HepG2 (cell line): Measurements from ENCODE around the gene RCAN2. TPM values are rescaled to one million over a fixed set of nuclear protein-coding genes. Genes with fewer than 3 reads are reported as not detected.

Experiments used
- ATAC-seq: fragments of 200-7000 bp; cut with Tn5 transposase; 3 replicates; pipeline ENCODE4 v1.9.1; 2020; ENCODE audit warnings: mild to moderate bottlenecking, moderate library complexity
- BruUV-seq: library from RNA; stranded (reverse); fragments of 400-500 nt; replicated peaks from 2 replicates; lab custom pipeline; 2021; lab: Mats Ljungman, UMichigan
- CTCF ChIA-PET: fragments of 300-600 bp; formaldehyde crosslinking; extraction: SDS; loops from one replicate; lab custom pipeline; 2021; ENCODE audit warnings: low total read pairs, inconsistent platforms, low intra/inter-chr PET ratio; lab: Yijun Ruan, JAX
- POLR2A ChIA-PET: fragments of 350-600 bp; sonication (Branson Sonifier 250); formaldehyde crosslinking; loops from one replicate; lab custom pipeline; 2020; ENCODE audit warnings: antibody characterized with exemption, inconsistent platforms; lab: Yijun Ruan, JAX
- DNase-seq: peaks from one replicate; pipeline ENCODE4 v3.0.0-alpha.2; 2015; ENCODE audit warnings: low spot score
- FAIRE-seq: peaks from 3 replicates; lab custom pipeline; 2011; peaks lifted over from hg19 to GRCh38; lab: Jason Lieb, UNC
- H2AFZ ChIP-seq: one replicate; pipeline ENCODE4 v1.6.1; 2011; ENCODE audit warnings: low read length, inconsistent platforms
- H3K27ac ChIP-seq: fragments of 300-600 bp; 3 replicates; pipeline ENCODE4 v1.8.0; 2011; ENCODE audit warnings: mixed run types, mild to moderate bottlenecking, mixed read lengths, low read length, inconsistent platforms; ENCODE audit not compliant: insufficient read depth; ENCODE audit errors: extremely low read length
- H3K27me3 ChIP-seq, 2 experiments: fragments of 200-600 bp in 1 of 2; 2 replicates in 1 of 2; 3 replicates in 1 of 2; pipeline versions ENCODE4 v1.6.0 to v1.8.0; 2011; ENCODE audit warnings: low read length in 2 of 2, mild to moderate bottlenecking in 2 of 2, moderate library complexity in 2 of 2, inconsistent platforms in 1 of 2; ENCODE audit not compliant: insufficient read depth in 2 of 2, control insufficient read depth in 1 of 2
- H3K36me3 ChIP-seq, 2 experiments: fragments of 200-600 bp in 1 of 2; replicated peaks in 1 of 2; 2 replicates in 1 of 2; 3 replicates in 1 of 2; pipeline versions ENCODE4 v1.5.1 to v1.8.0; 2011; ENCODE audit warnings: low read length in 2 of 2, inconsistent platforms in 1 of 2; ENCODE audit not compliant: insufficient read depth in 2 of 2, control insufficient read depth in 1 of 2
- H3K4me1 ChIP-seq: 2 replicates; pipeline ENCODE4 v1.5.1; 2012; ENCODE audit warnings: low read length, inconsistent platforms; ENCODE audit not compliant: insufficient read depth
- H3K4me2 ChIP-seq: 2 replicates; pipeline ENCODE4 v1.6.0; 2011; ENCODE audit warnings: low read depth, low read length, inconsistent platforms
- H3K4me3 ChIP-seq, 3 experiments: fragments of 200-600 bp in 1 of 3; sonication (generic), shearing (Covaris generic) in 1 of 3; replicated peaks in 1 of 3; 2 replicates each; pipeline ENCODE4 v1.5.1; 2011 to 2016; ENCODE audit warnings: low read length in 3 of 3, inconsistent platforms in 2 of 3, low read depth in 2 of 3, mild to moderate bottlenecking in 2 of 3, control low read depth in 1 of 3, mixed read lengths in 1 of 3; ENCODE audit not compliant: insufficient read depth in 1 of 3
- H3K79me2 ChIP-seq: one replicate; pipeline ENCODE4 v1.6.1; 2011; ENCODE audit warnings: low read length, inconsistent platforms; ENCODE audit not compliant: insufficient read depth
- H3K9ac ChIP-seq: 2 replicates; pipeline ENCODE4 v1.6.0; 2011; ENCODE audit warnings: mild to moderate bottlenecking, low read depth, low read length, inconsistent platforms; ENCODE audit not compliant: insufficient read depth
- H3K9me3 ChIP-seq: 2 replicates; pipeline ENCODE4 v1.5.1; 2012; ENCODE audit warnings: mild to moderate bottlenecking, low read length
- H4K20me1 ChIP-seq: 2 replicates; pipeline ENCODE4 v1.6.0; 2011; ENCODE audit warnings: inconsistent platforms, mild to moderate bottlenecking, low read length, moderate library complexity; ENCODE audit not compliant: insufficient read depth
- ATRX ChIP-seq: sonication (generic); formaldehyde crosslinking; IDR thresholded peaks from 2 replicates; pipeline ENCODE4 v1.4.0; 2020; ENCODE audit warnings: missing genetic modification reagents, borderline replicate concordance
- E2F2 ChIP-seq: sonication (generic); formaldehyde crosslinking; IDR thresholded peaks from 2 replicates; pipeline ENCODE4 v1.4.0; 2020; ENCODE audit warnings: missing genetic modification reagents, borderline replicate concordance
- FOSL2 ChIP-seq: sonication (generic); formaldehyde crosslinking; IDR thresholded peaks from 2 replicates; pipeline ENCODE4 v1.4.0; 2020; ENCODE audit warnings: missing genetic modification reagents
- HIC2 ChIP-seq: sonication (generic); formaldehyde crosslinking; IDR thresholded peaks from 2 replicates; pipeline ENCODE4 v1.9.0; 2022; ENCODE audit warnings: low read depth, missing genetic modification reagents
- IRX3 ChIP-seq: sonication (generic); formaldehyde crosslinking; IDR thresholded peaks from 2 replicates; pipeline ENCODE4 v1.8.1; 2023; ENCODE audit warnings: mild to moderate bottlenecking, low read depth, missing genetic modification reagents, borderline replicate concordance
- MEF2D ChIP-seq: sonication (generic); formaldehyde crosslinking; IDR thresholded peaks from 2 replicates; pipeline ENCODE4 v1.5.1; 2020; ENCODE audit warnings: mild to moderate bottlenecking, missing genetic modification reagents
- NR3C1 ChIP-seq: sonication (generic); formaldehyde crosslinking; IDR thresholded peaks from 2 replicates; pipeline ENCODE4 v1.4.0; 2020; ENCODE audit warnings: missing genetic modification reagents
- PATZ1 ChIP-seq: sonication (generic); formaldehyde crosslinking; IDR thresholded peaks from 2 replicates; pipeline ENCODE4 v1.4.0; 2020; ENCODE audit warnings: missing genetic modification reagents
- RBFOX2 ChIP-seq: fragments of 200-400 bp; formaldehyde crosslinking; IDR thresholded peaks from 2 replicates; pipeline ENCODE4 v1.6.1; 2017; ENCODE audit warnings: low read depth, mild to moderate bottlenecking, low read length
- REL ChIP-seq: sonication (generic); formaldehyde crosslinking; conservative IDR thresholded peaks from 2 replicates; pipeline ENCODE4 v1.8.0; 2022; ENCODE audit warnings: mild to moderate bottlenecking, missing genetic modification reagents, moderate library complexity
- RFX3 ChIP-seq: IDR thresholded peaks from 2 replicates; pipeline ENCODE4 v1.6.1; 2016; ENCODE audit warnings: missing biosample characterization, missing genetic modification reagents
- TBL1XR1 ChIP-seq: fragments of 150-350 bp; IDR thresholded peaks from 2 replicates; pipeline ENCODE4 v1.6.1; 2014; ENCODE audit warnings: borderline replicate concordance, low read length; ENCODE audit not compliant: partially characterized antibody
- ZBED4 ChIP-seq: sonication (generic); formaldehyde crosslinking; IDR thresholded peaks from 2 replicates; pipeline ENCODE4 v1.4.0; 2020; ENCODE audit warnings: missing genetic modification reagents, borderline replicate concordance
- ZNF124 ChIP-seq: sonication (generic); formaldehyde crosslinking; IDR thresholded peaks from 2 replicates; pipeline ENCODE4 v1.4.0; 2020; ENCODE audit warnings: missing genetic modification reagents
- ZNF333 ChIP-seq: sonication (generic); formaldehyde crosslinking; IDR thresholded peaks from 2 replicates; pipeline ENCODE4 v1.4.0; 2020; ENCODE audit warnings: mild to moderate bottlenecking, missing genetic modification reagents, borderline replicate concordance
- WGBS: methylation state at CpG from one replicate; pipeline ENCODE4 v1.1.6; 2017; ENCODE audit warnings: low lambda C conversion rate; 5-methylcytosine and 5-hydroxymethylcytosine counted together
- in situ Hi-C: cut with HindIII; loops from 2 replicates; pipeline ENCODE4 v1.10.0; 2017; ENCODE audit warnings: low pct_unique_long_range_greater_than_20kb; ENCODE audit not compliant: extremely low pct_ligation_motif_present
- intact Hi-C: fragments of 100-400 bp; cut with micrococcal nuclease; formaldehyde crosslinking; loops from one replicate; pipeline ENCODE4 v1.10.0; 2022; ENCODE audit not compliant: unreplicated experiment
- polyA plus RNA-seq, 8 experiments: library from polyadenylated mRNA; depleted of rRNA in 3 of 8; stranded (reverse) in 7 of 8; unstranded in 1 of 8; fragments of >200 nt; fragmentation: Illumina TruSeq in 4 of 8; extraction: Trizol in 4 of 8; gene quantifications; 2 replicates each; pipeline versions ENCODE4 v1.2.1 to v1.2.3, GENCODE V29; 2011 to 2016; ENCODE audit warnings: low read depth in 4 of 8, missing spikeins in 1 of 8, mixed read lengths in 1 of 8; ENCODE audit not compliant: insufficient read depth in 1 of 8
- total RNA-seq, 5 experiments: library from RNA; depleted of rRNA; stranded (reverse); fragments of >200 nt; fragmentation: Illumina TruSeq; extraction: Trizol; gene quantifications; 2 replicates each; pipeline ENCODE4 v1.2.3, GENCODE V29; 2016; ENCODE audit warnings: low read depth in 1 of 5

The RCAN2 gene
- total and polyA plus RNA-seq, 2 of the 13 experiments (the other 11 are each of a cell fraction or from before 2014, with no cell fraction given), result not detected

- in situ Hi-C loops, result no loop called here
- no peak overlapping the region for H3K4me3 ChIP-seq
- H3K4me1 ChIP-seq, result no peaks in the 10 kb centered on the region
- no TSS peak for BruUV-seq
- H2AFZ ChIP-seq, result no peak overlapping the region
- ATAC-seq (no peak), FAIRE-seq (no peak), DNase-seq (no peak)
- H3K4me2 ChIP-seq, result no peak overlapping the region
- POLR2A ChIA-PET, result no interaction called here
- no peak overlapping the region for H3K9ac ChIP-seq
- no peaks in the 10 kb centered on the region for H3K79me2 ChIP-seq
- under 1% methylated on average over 3 of the region's 3 CpGs for WGBS
- no peaks in the 10 kb centered on the region for H3K9me3 ChIP-seq
- H3K27ac ChIP-seq, result no peak overlapping the region
- CTCF ChIA-PET, result no interaction called here
- no peaks in the 10 kb centered on the region for H3K27me3 ChIP-seq
- no peaks in the 10 kb centered on the region for H4K20me1 ChIP-seq
- no peaks in the 10 kb centered on the region for H3K36me3 ChIP-seq
- intact Hi-C loops, result no loop called here
- TF ChIP-seq MEF2D (CRISPR knock-in tag) (no peak), ZBED4 (CRISPR knock-in tag) (no peak), REL (CRISPR knock-in tag) (no peak), ATRX (CRISPR knock-in tag) (no peak), ZNF333 (CRISPR knock-in tag) (no peak), ZNF124 (no peak), IRX3 (CRISPR knock-in tag) (no peak), TBL1XR1 (no peak), FOSL2 (no peak), HIC2 (no peak), PATZ1 (no peak), RBFOX2 (no peak), NR3C1 (CRISPR knock-in tag) (no peak), E2F2 (CRISPR knock-in tag) (no peak), RFX3 (no peak)
Observed at GRCh38 chr6:46366190-46366900, 124.9 kb downstream of the RCAN2 start.
